SK-N-SH treated with all-trans-retinoic acid at 6 μM for 48 hours (cell line): ENCODE data around the gene HINT2.

Source experiments
- ATAC-seq: fragments of 200-7000 bp; cut with Tn5 transposase; 3 replicates; pipeline ENCODE4 v1.9.1; 2020; ENCODE audit warnings: mild to moderate bottlenecking, moderate library complexity
- ARNTL ChIP-seq: fragments of 450-650 bp; formaldehyde crosslinking; IDR thresholded peaks from 2 replicates; pipeline ENCODE4 v1.5.0; 2020; ENCODE audit warnings: low read depth, mild to moderate bottlenecking, moderate library complexity, borderline replicate concordance
- BACH2 ChIP-seq: fragments of 250-450 bp; sonication (Bioruptor Pico); IDR thresholded peaks from 2 replicates; pipeline ENCODE4 v1.9.0; 2021; ENCODE audit warnings: mild to moderate bottlenecking, borderline replicate concordance
- CSRNP3 ChIP-seq: fragments of 250-450 bp; sonication (Bioruptor Pico); IDR thresholded peaks from 2 replicates; pipeline ENCODE4 v1.5.1; 2021; ENCODE audit warnings: mild to moderate bottlenecking, moderate library complexity
- ESRRG ChIP-seq: fragments of 250-450 bp; sonication (Bioruptor Pico); IDR thresholded peaks from 2 replicates; pipeline ENCODE4 v1.6.1; 2021; ENCODE audit warnings: mild to moderate bottlenecking
- GLIS3 ChIP-seq: fragments of 250-450 bp; sonication (Bioruptor Pico); IDR thresholded peaks from 2 replicates; pipeline ENCODE4 v1.5.0; 2020; ENCODE audit warnings: mild to moderate bottlenecking, moderate library complexity
- ISL1 ChIP-seq: fragments of 250-450 bp; sonication (Bioruptor Pico); IDR thresholded peaks from 2 replicates; pipeline ENCODE4 v2.1.2; 2022; ENCODE audit warnings: mild to moderate bottlenecking, moderate library complexity
- OSR1 ChIP-seq: fragments of 250-450 bp; sonication (Bioruptor Pico); IDR thresholded peaks from 2 replicates; pipeline ENCODE4 v1.8.0; 2022; ENCODE audit warnings: moderate library complexity, mild to moderate bottlenecking, inconsistent platforms
- POU6F1 ChIP-seq: fragments of 250-450 bp; sonication (Bioruptor Pico); IDR thresholded peaks from 2 replicates; pipeline ENCODE4 v1.8.0; 2021; ENCODE audit warnings: low read depth, mild to moderate bottlenecking, moderate library complexity, borderline replicate concordance
- PPARA ChIP-seq: fragments of 250-450 bp; sonication (Bioruptor Pico); IDR thresholded peaks from 2 replicates; pipeline ENCODE4 v1.5.0; 2020; ENCODE audit warnings: mild to moderate bottlenecking, borderline replicate concordance
- RARB ChIP-seq: fragments of 250-450 bp; sonication (Bioruptor Pico); IDR thresholded peaks from 2 replicates; pipeline ENCODE4 v1.8.0; 2021; ENCODE audit warnings: mild to moderate bottlenecking, moderate library complexity
- SNAI2 ChIP-seq: fragments of 250-450 bp; sonication (Bioruptor Pico); IDR thresholded peaks from 2 replicates; pipeline ENCODE4 v1.5.0; 2020; ENCODE audit warnings: mild to moderate bottlenecking, moderate library complexity
- TCF4 ChIP-seq: fragments of 250-450 bp; sonication (Bioruptor Pico); IDR thresholded peaks from 2 replicates; pipeline ENCODE4 v1.8.0; 2021; ENCODE audit warnings: mild to moderate bottlenecking, moderate library complexity, borderline replicate concordance
- TOX ChIP-seq: fragments of 250-450 bp; sonication (Bioruptor Pico); IDR thresholded peaks from 2 replicates; pipeline ENCODE4 v1.8.0; 2021; ENCODE audit warnings: mild to moderate bottlenecking, moderate library complexity, borderline replicate concordance
- ZC3H10 ChIP-seq: fragments of 250-450 bp; sonication (Bioruptor Pico); IDR thresholded peaks from 2 replicates; pipeline ENCODE4 v1.5.1; 2021; ENCODE audit warnings: mild to moderate bottlenecking, moderate library complexity
- ZFP3 ChIP-seq: fragments of 250-450 bp; sonication (Bioruptor Pico); IDR thresholded peaks from 2 replicates; pipeline ENCODE4 v1.5.0; 2020; ENCODE audit warnings: mild to moderate bottlenecking, moderate library complexity
- ZFP30 ChIP-seq: fragments of 450-650 bp; formaldehyde crosslinking; IDR thresholded peaks from 2 replicates; pipeline ENCODE4 v1.5.0; 2022; ENCODE audit warnings: mild to moderate bottlenecking, moderate library complexity
- ZNF565 ChIP-seq: fragments of 450-650 bp; formaldehyde crosslinking; conservative IDR thresholded peaks from 2 replicates; pipeline ENCODE4 v1.5.0; 2020; ENCODE audit warnings: low read depth, mild to moderate bottlenecking, moderate library complexity
- ZNF70 ChIP-seq: fragments of 450-650 bp; formaldehyde crosslinking; IDR thresholded peaks from 2 replicates; pipeline ENCODE4 v1.5.0; 2020; ENCODE audit warnings: mild to moderate bottlenecking, moderate library complexity
- ZNF8 ChIP-seq: fragments of 450-650 bp; formaldehyde crosslinking; IDR thresholded peaks from 2 replicates; pipeline ENCODE4 v1.5.0; 2020; ENCODE audit warnings: mild to moderate bottlenecking, moderate library complexity
- TF ChIP-seq, protein P1 (sequence below): fragments of 250-450 bp; sonication (Bioruptor Pico); IDR thresholded peaks from 2 replicates; pipeline ENCODE4 v1.5.0; 2020; ENCODE audit warnings: mild to moderate bottlenecking, moderate library complexity
- TF ChIP-seq, protein P2 (sequence below): fragments of 250-450 bp; sonication (Bioruptor Pico); IDR thresholded peaks from 2 replicates; pipeline ENCODE4 v1.8.0; 2020; ENCODE audit warnings: mild to moderate bottlenecking, moderate library complexity, borderline replicate concordance
- TF ChIP-seq, protein P3 (sequence below): fragments of 250-450 bp; sonication (Bioruptor Pico); IDR thresholded peaks from 2 replicates; pipeline ENCODE4 v1.5.1; 2020; ENCODE audit warnings: low read depth, mild to moderate bottlenecking, moderate library complexity

Gene HINT2

GRCh38 chr9:35814841-35815543, at the start of gene HINT2:
TSS of gene HINT2 (minus strand) at chr9:35815042. CDS start at chr9:35814979, 63 bp downstream.
- TF ChIP-seq ZFP30 (no peak), POU6F1 (no peak), ZNF565 (no peak), ARNTL (no peak), RARB (no peak), ZNF70 (no peak), OSR1 (CRISPR knock-in tag) (no peak)
- TF ChIP-seq, protein P1, sequence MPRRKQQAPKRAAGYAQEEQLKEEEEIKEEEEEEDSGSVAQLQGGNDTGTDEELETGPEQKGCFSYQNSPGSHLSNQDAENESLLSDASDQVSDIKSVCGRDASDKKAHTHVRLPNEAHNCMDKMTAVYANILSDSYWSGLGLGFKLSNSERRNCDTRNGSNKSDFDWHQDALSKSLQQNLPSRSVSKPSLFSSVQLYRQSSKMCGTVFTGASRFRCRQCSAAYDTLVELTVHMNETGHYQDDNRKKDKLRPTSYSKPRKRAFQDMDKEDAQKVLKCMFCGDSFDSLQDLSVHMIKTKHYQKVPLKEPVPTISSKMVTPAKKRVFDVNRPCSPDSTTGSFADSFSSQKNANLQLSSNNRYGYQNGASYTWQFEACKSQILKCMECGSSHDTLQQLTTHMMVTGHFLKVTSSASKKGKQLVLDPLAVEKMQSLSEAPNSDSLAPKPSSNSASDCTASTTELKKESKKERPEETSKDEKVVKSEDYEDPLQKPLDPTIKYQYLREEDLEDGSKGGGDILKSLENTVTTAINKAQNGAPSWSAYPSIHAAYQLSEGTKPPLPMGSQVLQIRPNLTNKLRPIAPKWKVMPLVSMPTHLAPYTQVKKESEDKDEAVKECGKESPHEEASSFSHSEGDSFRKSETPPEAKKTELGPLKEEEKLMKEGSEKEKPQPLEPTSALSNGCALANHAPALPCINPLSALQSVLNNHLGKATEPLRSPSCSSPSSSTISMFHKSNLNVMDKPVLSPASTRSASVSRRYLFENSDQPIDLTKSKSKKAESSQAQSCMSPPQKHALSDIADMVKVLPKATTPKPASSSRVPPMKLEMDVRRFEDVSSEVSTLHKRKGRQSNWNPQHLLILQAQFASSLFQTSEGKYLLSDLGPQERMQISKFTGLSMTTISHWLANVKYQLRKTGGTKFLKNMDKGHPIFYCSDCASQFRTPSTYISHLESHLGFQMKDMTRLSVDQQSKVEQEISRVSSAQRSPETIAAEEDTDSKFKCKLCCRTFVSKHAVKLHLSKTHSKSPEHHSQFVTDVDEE (CRISPR knock-in tag): no peak
- peak; percentile 92 for ATAC-seq

- ATAC-seq: no peak
- TF ChIP-seq ZNF565 (no peak), PPARA (no peak), ZNF8 (CRISPR knock-in tag) (no peak), ESRRG (no peak), SNAI2 (CRISPR knock-in tag) (no peak), ZFP3 (CRISPR knock-in tag) (no peak), ZNF70 (no peak), TOX (CRISPR knock-in tag) (no peak), ZFP30 (no peak), ZC3H10 (CRISPR knock-in tag) (no peak), CSRNP3 (no peak), TCF4 (CRISPR knock-in tag) (no peak), OSR1 (CRISPR knock-in tag) (no peak), ISL1 (CRISPR knock-in tag) (no peak), BACH2 (CRISPR knock-in tag) (no peak), POU6F1 (no peak), GLIS3 (CRISPR knock-in tag) (no peak)
- TF ChIP-seq, protein P1 (CRISPR knock-in tag): no peak
- TF ChIP-seq, protein P2, sequence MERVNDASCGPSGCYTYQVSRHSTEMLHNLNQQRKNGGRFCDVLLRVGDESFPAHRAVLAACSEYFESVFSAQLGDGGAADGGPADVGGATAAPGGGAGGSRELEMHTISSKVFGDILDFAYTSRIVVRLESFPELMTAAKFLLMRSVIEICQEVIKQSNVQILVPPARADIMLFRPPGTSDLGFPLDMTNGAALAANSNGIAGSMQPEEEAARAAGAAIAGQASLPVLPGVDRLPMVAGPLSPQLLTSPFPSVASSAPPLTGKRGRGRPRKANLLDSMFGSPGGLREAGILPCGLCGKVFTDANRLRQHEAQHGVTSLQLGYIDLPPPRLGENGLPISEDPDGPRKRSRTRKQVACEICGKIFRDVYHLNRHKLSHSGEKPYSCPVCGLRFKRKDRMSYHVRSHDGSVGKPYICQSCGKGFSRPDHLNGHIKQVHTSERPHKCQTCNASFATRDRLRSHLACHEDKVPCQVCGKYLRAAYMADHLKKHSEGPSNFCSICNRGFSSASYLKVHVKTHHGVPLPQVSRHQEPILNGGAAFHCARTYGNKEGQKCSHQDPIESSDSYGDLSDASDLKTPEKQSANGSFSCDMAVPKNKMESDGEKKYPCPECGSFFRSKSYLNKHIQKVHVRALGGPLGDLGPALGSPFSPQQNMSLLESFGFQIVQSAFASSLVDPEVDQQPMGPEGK (CRISPR knock-in tag): no peak
- TF ChIP-seq, protein P3, sequence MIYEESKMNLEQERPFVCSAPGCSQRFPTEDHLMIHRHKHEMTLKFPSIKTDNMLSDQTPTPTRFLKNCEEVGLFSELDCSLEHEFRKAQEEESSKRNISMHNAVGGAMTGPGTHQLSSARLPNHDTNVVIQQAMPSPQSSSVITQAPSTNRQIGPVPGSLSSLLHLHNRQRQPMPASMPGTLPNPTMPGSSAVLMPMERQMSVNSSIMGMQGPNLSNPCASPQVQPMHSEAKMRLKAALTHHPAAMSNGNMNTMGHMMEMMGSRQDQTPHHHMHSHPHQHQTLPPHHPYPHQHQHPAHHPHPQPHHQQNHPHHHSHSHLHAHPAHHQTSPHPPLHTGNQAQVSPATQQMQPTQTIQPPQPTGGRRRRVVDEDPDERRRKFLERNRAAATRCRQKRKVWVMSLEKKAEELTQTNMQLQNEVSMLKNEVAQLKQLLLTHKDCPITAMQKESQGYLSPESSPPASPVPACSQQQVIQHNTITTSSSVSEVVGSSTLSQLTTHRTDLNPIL: no peak
Observed at GRCh38 chr9:35863583-35863982, 48.7 kb upstream of the HINT2 start.
